Effector memory CD4-positive, alpha-beta T cell (primary cell): ENCODE measurements around the gene TSTD1.
"Not testable (repeated sequence)": the region's sequence is repeated elsewhere in the genome, so short reads cannot be mapped to it uniquely, and the experiment has no call there.

Experiments used
- DNase-seq, 3 donors: peaks; one replicate each; pipeline ENCODE4 v3.0.0-alpha.2; 2020
- H3K27ac ChIP-seq: 2 replicates; pipeline ENCODE4 v1.7.0; 2013; ENCODE audit warnings: mild to moderate bottlenecking, low read length, moderate library complexity; ENCODE audit not compliant: insufficient read depth, poor library complexity, severe bottlenecking
- H3K27me3 ChIP-seq: replicated peaks from 2 replicates; pipeline ENCODE4 v1.7.0; 2013; ENCODE audit warnings: mild to moderate bottlenecking, low read length; ENCODE audit not compliant: insufficient read depth, control insufficient read depth, poor library complexity, severe bottlenecking
- H3K36me3 ChIP-seq: 2 replicates; pipeline ENCODE4 v1.7.0; 2013; ENCODE audit warnings: mild to moderate bottlenecking, low read length, moderate library complexity; ENCODE audit not compliant: control insufficient read depth, insufficient read depth
- H3K4me1 ChIP-seq: 2 replicates; pipeline ENCODE4 v1.7.0; 2013; ENCODE audit warnings: low read length, mild to moderate bottlenecking; ENCODE audit not compliant: control insufficient read depth, insufficient read depth, poor library complexity, severe bottlenecking
- H3K4me3 ChIP-seq: 2 replicates; pipeline ENCODE4 v1.7.0; 2013; ENCODE audit warnings: low read length, low read depth, mild to moderate bottlenecking; ENCODE audit not compliant: insufficient read depth, poor library complexity, severe bottlenecking
- H3K9me3 ChIP-seq: 2 replicates; pipeline ENCODE4 v1.7.0; 2013; ENCODE audit warnings: mild to moderate bottlenecking, low read length, moderate library complexity; ENCODE audit not compliant: control insufficient read depth

The TSTD1 gene

DNA sequence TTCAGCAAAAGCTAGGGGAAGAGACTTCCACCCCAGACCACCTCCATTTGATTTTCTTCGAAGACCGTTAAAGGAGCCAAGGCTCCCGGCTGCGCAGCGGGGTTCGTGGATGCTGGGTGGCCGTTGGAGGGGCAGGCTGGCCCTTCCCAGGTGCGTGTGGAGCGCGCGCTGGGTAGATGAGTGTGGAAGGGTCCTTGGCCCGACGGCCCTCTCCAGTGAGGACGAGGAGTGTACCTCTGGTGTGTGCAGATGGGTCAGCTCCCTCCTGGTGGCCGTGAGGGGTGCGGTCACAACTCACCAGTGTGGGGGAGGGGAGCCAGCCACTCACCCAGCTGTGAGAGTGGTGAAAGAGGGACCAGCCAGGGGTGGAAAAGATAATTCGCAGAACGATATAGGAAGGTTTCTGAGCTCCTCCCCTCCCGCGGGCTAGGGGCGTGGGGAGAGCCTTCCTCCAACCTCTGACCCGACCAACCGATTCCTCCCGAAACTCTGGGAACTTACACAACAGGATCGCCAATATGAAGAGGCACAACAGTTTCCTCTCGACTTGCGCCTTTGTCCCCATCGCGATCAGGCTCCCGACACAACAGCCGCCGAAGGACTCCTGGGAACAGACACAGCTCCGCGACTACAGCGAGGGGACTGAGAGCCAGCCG is 18.1 kb downstream of the TSTD1 start, which contains the start of gene F11R:
F11R (minus strand) TSS at position 644 of the 656 bp plus-strand sequence; CDS start at position 565, 79 bp downstream.
- no peak for DNase-seq
- no peaks in the 10 kb centered on the region for H3K27me3 ChIP-seq
- peak within 1 kb of the TSS; percentile 62 for H3K27ac ChIP-seq
- no peaks in the 10 kb centered on the region for H3K9me3 ChIP-seq
- H3K4me3 ChIP-seq = peak within 1 kb of the TSS; percentile 69
- peaks cover 18% of the 10 kb centered on the region for H3K4me1 ChIP-seq
- no peaks in the 10 kb centered on the region for H3K36me3 ChIP-seq

GRCh38 chr1:161019751-161020495 is 18.8 kb downstream of the TSTD1 start:
- Histone ChIP-seq H3K4me1 (peaks cover 18% of the 10 kb centered on the region), H3K27ac (peak overlapping the region; percentile 62), H3K36me3 (no peaks in the 10 kb centered on the region), H3K27me3 (no peaks in the 10 kb centered on the region), H3K4me3 (peak overlapping the region; percentile 69), H3K9me3 (no peaks in the 10 kb centered on the region)
- DNase-seq = no peak

- H3K4me1 ChIP-seq = peaks cover 19% of the 10 kb centered on the region
- not testable (repeated sequence) for H3K9me3 ChIP-seq, DNase-seq, H3K27me3 ChIP-seq, H3K27ac ChIP-seq, H3K36me3 ChIP-seq, H3K4me3 ChIP-seq
Measured at GRCh38 chr1:161019111-161019660, 19.6 kb downstream of the TSTD1 start.

DNA sequence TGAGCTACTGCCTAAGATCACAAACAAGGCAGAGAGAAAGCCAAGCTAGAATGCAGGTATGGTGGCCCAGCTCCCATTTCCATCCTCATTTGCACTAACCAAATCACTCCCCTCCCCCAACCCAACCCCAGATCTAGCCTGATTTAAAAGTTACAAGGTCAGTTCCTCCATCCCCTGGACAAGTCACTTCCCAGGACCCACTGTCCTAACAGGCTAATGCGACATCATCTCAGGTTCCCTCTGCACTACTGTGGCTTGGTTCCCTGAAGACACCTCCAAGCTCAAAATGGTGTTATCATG is 20.2 kb downstream of the TSTD1 start:
- no peak for DNase-seq
- no peak overlapping the region for H3K27ac ChIP-seq
- no peak overlapping the region for H3K4me3 ChIP-seq
- H3K4me1 ChIP-seq = peaks cover 25% of the 10 kb centered on the region
- H3K36me3 ChIP-seq = no peaks in the 10 kb centered on the region
- H3K27me3 ChIP-seq = no peaks in the 10 kb centered on the region
- no peaks in the 10 kb centered on the region for H3K9me3 ChIP-seq

- no peaks in the 10 kb centered on the region for H3K9me3 ChIP-seq
- no peak for DNase-seq
- peaks cover 31% of the 10 kb centered on the region for H3K4me1 ChIP-seq
- H3K27ac ChIP-seq = no peak overlapping the region
- H3K4me3 ChIP-seq = no peak overlapping the region
- H3K27me3 ChIP-seq = no peaks in the 10 kb centered on the region
- H3K36me3 ChIP-seq = no peaks in the 10 kb centered on the region
Measured at GRCh38 chr1:161017756-161018630, 20.8 kb downstream of the TSTD1 start.

DNA sequence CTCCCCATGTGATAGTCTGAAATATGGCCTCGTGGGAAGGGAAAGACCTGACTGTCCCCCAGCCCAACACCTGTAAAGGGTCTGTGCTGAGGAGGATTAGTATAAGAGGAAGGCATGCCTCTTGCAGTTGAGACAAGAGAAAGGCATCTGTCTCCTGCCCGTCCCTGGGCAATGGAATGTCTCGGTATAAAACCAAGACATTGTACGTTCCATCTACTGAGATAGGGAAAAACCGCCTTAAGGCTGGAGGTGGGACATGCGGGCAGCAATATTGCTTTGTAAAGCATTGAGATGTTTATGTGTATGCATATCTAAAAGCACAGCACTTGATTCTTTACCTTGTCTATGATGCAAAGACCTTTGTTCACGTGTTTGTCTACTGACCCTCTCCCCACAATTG is 21.6 kb downstream of the TSTD1 start:
- H3K27ac ChIP-seq, H3K9me3 ChIP-seq, H3K27me3 ChIP-seq, H3K4me3 ChIP-seq, DNase-seq, H3K36me3 ChIP-seq: not testable (repeated sequence)
- H3K4me1 ChIP-seq = peaks cover 36% of the 10 kb centered on the region

DNA sequence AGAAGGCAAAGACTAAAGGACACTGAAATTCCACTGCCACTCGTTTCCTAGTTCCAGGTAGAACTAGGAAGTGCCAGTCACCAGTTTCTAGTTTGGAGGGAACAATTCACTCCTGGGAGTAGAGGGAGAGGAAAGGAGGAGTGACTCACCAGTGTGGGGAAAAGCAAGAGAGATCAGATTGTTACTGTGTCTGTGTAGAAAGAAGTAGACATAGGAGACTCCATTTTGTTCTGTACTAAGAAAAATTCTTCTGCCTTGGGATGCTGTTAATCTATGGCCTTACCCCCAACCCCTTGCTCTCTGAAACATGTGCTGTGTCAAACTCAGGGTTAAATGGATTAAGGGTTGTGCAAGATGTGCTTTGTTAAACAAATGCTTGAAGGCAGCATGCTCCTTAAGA is 22.1 kb downstream of the TSTD1 start:
- not testable (repeated sequence) for H3K36me3 ChIP-seq, H3K4me3 ChIP-seq, H3K9me3 ChIP-seq, DNase-seq, H3K27me3 ChIP-seq, H3K27ac ChIP-seq
- H3K4me1 ChIP-seq = peaks cover 38% of the 10 kb centered on the region

- Histone ChIP-seq H3K27ac (peak overlapping the region; percentile 54), H3K9me3 (no peaks in the 10 kb centered on the region), H3K27me3 (no peaks in the 10 kb centered on the region), H3K36me3 (no peaks in the 10 kb centered on the region), H3K4me1 (peaks cover 21% of the 10 kb centered on the region), H3K4me3 (peak overlapping the region; percentile 24)
- DNase-seq = peak; percentile 27 to 47 (median 36)
Measured at GRCh38 chr1:161013488-161014230, 25.1 kb downstream of the TSTD1 start.

DNA sequence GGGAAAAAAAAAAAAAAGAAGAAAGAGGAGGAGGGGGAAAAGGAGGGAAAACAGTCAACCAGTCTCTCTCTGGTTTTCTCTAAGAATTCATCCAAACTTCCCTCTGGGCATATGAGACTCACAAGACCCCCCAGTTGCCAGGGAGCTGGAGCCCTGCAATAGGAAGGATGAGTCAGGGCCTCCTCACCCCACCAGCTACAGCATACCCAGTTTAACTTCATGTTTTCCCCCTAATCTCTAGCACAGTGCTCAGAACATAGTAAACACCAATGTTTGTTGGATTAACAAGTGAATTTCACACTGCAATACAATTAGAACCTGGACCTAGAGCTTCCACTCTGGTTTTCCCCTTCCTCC is 25.7 kb downstream of the TSTD1 start:
- Histone ChIP-seq H3K4me1 (peaks cover 21% of the 10 kb centered on the region), H3K9me3 (no peaks in the 10 kb centered on the region), H3K4me3 (peak overlapping the region; percentile 24), H3K36me3 (no peaks in the 10 kb centered on the region), H3K27ac (peak overlapping the region; percentile 54), H3K27me3 (no peaks in the 10 kb centered on the region)
- no peak for DNase-seq
